Stimulated activated CD4-positive, alpha-beta T cell treated with anti-CD3 and anti-CD28 coated beads, Interleukin-15, amount 100 ng/mL, for 48 hours (primary cell): ENCODE measurements around the gene RPS6KA5.
"Not testable (repeated sequence)": the region's sequence is repeated elsewhere in the genome, so short reads cannot be mapped to it uniquely, and the experiment has no call there.

Experiments used
- DNase-seq, 2 donors: peaks; one replicate each; pipeline ENCODE4 v3.0.0-alpha.2; 2020; ENCODE audit warnings: low read depth in 2 of 2

The RPS6KA5 gene

DNA sequence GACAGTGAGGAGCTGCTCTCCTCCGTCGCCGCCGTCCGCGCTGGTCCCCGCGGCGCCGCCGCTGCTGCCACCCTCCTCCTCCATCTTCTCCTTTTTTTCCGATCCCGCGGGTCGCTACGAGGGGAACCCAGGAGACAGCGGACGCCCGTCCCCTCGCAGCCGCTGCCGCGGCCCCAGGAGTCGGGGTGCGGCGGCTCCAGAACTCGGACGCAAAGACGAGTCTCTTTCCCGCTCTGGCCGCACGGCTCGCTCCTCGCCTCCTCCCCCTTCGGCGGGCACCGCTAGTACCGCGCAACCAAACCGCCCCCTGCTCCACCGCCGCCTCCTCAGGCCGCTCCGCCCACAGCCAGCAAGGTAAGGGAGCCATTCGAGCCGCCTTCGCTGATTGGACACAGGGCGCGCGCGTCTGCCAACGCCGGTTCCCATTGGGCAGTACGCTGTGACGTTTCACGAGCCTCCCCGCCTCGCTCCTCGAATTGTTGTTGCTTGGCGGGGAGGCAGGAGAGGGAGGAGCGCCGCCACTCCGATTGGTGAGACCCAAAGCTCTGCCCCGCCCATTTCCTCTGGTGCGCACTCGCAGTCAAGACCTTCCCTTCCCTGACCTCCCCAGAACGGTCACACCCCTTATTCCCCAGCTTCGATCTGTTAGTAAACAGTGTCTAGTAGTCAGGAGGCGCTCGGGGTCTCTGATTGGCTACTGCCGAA lies at the start of gene RPS6KA5:
RPS6KA5 (minus strand) TSS at position 291 of the 705 bp plus-strand sequence; CDS start at position 84, 207 bp downstream.
- peak; percentile 100 for DNase-seq

DNA sequence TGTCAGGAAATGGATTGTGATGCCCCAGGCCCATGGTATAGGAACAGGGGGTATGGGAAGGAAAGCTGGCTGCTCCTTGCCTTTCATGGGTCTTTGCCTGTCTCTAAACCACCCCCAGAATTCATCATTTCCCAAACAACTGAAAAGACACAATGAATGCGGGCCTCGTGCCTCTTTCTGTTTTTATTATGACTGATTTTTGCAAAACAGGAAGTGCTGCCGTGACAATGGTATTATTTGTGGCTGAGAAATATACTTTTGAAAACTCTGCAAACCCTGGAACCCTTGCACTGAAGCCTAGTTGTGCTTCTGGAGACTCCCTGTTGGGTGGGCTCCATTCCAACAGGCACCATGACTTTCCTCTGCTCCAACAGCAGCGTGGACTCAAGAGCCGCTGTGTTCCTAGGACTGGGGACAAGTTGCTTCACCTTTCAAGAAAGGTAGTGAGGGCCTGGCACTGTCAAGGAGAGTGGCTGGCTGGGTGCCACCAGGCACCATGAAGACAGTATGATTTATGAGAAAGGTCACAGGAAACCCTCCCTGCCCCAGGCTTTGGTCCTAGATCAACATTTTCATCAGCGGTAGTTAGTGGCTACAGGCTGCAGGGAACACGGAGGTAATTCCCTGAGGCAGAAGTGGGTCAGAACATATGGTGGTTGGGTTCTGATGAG lies 48.6 kb upstream of the RPS6KA5 start:
- no peak for DNase-seq

DNA sequence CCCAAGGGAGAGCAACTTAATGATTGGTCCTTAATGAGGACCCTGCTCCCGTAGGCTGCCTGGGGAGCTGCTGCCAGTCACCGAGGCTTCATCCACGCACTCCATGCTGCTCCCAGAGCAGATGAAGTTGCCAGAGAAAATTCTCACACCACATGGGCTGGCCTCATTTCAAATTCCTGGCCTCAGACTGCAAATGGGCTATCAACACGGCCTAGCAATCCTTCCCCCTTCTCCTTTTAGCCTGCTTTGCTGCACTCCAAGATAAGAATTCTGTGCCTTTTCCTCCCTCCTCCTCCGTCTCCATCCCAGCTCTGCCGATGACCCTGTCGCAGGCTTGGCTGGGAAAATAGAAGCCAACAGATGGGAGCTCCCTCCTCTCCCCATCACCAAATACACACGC lies 42.7 kb upstream of the RPS6KA5 start:
- DNase-seq: no peak

DNA sequence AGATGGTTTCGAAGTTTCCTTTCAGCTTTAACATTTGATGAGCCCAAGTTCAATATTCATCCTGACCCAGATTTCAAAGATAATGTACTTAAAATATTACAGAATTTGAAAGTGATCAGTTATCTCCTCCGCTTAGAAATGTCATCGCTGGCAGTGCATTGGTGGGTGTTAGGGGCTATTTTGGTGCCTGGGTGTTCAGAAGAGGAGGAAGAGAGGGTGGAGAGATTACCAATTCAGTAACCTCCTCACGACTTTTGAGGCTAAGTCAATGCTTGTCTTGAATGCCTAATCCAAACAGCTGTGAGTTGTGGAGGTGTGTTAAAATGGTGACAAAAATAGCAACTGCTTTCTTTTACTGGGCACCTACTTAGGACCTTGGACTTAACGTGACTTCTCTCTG lies 39.7 kb upstream of the RPS6KA5 start:
- no peak for DNase-seq

DNA sequence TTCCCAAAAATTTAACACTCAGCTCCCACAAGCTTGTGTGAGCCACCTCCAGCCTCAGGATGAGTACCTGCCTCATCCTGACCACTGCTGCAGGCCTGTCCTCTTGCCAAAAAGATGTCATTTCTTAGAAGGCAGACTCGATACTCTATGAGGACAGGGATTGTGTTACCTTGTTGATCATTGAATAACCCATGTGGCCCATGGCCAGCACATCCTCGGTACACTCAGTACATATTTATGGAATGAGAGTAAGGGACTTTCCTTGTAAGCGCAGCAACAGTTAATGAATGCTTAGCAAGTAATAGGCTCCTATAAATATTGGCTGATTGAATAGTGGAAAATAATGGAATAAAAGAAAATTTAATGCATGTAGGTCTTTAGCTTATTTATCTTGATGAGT lies 38.1 kb upstream of the RPS6KA5 start:
- DNase-seq: no peak

DNA sequence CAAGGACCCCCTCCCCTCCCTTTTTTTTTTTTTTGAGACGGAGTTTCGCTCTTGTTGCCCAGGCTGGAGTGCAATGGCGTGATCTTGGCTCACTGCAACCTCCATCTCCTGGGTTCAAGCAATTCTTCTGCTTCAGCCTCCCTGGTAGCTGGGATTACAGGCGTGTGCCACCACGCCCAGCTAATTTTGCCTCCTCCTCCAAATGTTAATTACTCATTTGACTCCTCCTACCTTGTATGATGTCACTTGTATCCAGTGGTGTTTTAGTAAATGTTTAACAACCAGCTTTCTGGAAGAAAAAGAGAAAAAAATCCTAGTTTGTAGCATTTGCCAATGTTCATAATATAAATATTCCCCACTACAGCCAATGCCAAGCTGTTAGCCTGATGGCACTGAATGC lies 37.2 kb upstream of the RPS6KA5 start:
- DNase-seq: not testable (repeated sequence)

DNA sequence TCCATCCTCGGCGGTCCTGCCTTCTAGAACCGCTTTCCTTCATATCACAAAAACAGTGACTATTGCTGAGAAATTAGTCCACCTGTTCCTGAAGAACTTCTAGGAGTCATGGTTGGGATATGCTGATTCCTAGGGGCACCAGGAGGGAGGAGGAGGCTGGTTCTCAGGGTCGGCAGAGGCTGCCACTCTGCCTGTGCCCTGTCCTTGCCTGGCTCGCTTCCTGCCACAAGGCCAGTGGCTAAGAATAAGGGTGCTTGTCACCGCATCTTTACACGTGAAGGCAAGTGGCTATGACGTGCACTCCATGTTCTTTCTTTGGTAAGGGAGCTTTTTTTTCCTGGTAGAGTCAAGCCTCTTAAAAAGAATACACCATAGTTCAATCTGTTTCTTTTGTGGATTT lies 34.7 kb upstream of the RPS6KA5 start:
- DNase-seq: no peak

DNA sequence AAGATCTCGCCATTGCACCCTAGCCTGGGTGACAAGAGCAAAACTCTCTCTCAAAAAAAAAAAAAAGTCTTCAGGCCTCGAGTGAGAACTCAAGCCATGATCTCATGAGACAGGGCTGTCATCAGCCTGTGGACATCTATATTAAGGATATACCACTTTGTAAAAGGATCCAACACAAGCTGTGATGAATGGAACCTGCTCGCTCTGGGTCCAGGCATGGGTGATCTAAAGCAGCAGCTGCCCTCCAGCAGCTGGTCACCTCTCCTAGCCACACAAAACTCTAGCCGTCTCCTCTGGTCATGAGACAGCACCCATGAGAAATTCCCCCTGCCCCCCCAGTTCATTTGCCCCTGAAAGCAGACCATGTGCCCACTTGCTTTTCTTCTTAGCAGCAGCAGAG lies 34.3 kb upstream of the RPS6KA5 start:
- no peak for DNase-seq

DNA sequence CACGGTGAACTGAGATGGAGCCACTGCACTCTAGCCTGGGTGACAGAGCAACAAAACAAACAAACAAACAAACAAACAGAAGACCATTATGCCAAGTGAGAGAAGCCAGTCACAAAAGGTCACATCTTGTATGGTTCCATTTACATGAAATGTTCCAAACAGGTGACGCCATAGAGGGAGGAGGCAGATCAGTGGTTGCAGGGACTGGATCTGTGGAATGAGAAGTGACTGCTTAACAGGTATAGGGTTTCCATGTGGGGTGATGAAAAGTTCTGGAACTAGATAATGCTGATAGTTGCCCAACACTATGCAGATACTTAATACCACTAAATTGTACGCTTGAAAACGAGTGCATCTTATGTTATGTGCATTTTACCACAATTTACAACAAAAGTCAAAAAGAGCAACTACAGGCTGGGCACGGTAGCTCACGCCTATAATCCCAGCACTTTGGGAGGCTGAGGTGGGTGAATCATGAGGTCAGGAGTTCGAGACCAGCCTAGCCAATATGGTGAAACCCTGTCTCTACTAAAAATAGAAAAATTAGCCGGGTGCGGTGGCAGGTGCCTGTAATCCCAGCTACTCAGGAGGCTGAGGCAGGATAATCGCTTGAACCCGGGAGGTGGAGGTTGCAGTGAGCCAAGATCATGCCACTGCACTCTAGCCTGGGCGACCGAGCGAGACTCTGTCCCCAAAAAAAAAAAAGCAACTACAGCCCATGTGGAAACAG lies 33.5 kb upstream of the RPS6KA5 start:
- DNase-seq: not testable (repeated sequence)

DNA sequence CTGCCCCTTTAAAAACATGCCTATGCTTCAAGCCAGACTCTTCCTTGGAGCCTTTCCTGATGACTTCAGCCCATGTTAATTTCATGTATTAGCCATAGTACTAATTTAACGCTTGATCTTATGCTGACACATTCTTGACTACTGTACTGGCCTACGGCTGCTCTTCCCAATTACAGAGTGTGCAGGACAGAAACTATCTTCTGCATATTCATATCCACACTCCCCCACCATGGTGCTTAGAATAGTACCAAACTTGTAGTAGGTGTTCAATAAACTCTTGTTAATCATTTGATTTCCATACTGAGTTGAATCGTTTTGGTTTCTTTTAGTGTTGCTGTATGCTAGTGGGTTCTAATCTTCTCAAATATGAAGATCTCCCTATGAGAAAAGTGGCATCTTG lies 31.6 kb upstream of the RPS6KA5 start:
- no peak for DNase-seq

DNA sequence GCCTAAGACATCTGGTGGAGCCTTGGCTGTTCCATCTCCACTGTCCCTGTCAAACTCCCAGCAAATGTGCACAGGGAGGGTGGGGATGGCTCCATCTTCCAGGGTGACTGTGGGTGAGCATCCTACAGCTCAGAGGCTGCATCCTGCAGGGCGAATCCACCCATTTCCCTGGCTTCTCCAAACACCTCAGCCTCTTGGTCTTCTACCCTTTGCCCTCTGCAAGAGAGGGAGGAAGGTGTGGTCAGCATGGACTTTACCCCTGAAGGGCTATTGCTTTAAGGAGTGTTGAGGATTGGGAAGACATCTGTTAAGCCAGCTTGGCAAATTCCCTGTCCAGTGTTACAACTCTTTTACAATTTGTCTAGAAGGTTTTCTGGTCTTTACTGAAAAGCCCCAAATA lies 30.3 kb upstream of the RPS6KA5 start:
- no peak for DNase-seq

DNA sequence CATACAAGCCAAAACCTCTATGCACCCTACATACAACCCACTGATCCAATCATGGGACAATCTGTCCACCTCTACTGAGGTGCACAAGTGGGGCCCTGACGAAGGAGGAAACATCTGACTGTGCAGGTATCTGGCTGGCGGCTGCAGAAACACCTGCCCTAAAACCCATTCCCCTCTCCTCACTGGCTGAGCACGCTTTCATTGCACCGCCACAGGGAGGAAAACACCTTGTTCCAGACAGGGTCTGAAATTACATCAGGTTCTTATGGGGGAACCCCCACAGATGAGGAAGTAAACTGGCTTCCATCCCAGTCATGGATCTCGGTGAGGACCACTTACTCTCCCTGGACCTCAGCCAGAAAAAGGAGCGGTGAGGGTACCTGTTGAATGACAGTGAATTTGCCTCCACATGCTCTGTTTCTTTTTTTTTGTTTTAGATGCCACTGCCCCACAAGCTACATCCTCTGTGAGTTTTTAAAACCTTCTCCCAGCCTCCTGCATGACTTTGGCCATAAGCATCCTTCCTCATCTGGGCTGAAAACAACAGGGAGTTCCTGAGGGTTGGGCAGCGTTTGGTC lies 29.6 kb upstream of the RPS6KA5 start:
- DNase-seq: no peak

DNA sequence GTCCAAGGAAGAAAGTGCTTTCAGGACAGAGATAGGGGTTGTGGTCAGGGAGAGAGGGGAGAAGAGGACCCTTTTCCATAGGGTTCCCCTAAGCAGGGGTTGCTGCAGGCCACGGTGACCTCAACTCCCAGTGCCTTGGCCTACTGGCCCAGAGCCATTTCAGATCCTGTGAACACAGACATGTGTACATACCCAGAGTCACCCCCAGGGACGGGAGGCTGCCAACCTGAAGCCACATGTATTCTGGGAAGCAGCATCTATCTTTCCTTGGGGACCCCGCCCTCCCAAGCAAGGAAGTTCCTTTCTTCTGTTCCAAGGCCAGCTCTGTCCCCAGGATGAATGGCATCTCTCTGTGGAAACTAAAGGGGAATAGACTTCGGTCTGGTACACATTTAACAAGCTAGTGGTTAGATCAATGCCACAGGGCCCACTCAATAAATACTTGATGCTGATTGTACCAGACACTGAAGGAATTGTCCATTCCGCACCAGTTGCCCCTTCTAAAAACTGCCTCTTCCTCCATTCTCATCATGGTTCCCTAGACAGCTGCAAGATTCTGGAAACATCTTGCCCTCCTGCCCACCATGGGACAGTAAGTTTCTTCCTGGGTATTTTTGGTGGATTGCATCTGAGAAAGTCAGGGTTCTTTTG lies 28.3 kb upstream of the RPS6KA5 start:
- DNase-seq: no peak

DNA sequence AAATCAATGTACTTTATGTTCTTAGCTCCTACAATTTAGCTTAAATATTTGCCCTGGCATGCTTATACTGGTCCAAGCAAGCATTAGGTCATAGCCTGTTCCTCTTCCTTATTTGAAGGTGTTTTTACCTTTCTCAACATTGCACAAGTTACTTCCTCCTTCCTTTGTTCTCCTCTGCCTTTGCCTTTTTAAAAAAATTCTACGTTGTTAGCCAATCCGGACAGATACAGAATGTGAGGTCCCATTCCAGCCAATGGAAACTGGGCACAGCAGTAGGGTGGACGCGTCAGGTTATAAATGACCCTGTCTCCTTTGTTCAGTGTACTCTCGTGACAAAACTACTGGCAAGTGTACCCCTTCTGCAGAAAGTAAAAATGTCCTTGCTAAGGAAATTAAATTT lies 27.0 kb upstream of the RPS6KA5 start:
- not testable (repeated sequence) for DNase-seq

DNA sequence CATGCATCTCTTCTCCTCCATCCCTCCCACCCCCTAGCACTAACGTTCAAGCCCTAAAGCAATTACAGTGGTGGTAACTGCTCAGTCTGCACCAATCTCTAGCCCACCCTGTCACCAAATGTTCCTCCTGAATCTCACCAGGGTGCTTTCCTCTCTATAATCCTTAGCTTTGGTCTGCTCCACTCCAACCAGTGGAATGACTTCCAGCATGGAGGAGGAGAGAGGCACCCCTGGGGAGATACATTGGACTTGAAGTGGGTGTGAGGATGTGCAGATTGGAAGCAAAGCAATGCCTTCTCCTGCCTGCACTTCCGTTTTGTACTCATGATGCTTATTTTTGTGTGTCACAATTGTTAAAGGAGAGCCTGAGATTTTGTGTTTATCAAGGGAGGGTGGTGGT lies 24.1 kb upstream of the RPS6KA5 start:
- no peak for DNase-seq

DNA sequence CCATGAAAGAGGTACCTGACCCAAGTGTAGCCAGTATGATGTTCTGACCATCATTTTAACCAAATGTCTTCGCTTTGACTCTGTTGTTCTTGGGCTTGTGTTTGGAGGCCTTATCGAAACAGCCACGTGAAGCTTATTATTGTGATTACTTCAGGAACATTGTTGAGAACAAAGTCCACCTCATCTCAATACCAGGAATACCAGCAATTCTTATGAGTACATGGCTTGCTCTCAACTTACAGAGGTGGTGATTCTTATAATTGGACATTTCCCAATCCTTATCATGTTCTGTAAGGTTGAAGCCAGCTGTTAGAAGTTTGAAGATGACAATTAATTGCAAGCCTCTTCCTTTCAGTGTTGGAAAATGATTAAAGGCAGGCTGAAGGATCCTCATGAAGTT lies 21.8 kb upstream of the RPS6KA5 start:
- DNase-seq: no peak

DNA sequence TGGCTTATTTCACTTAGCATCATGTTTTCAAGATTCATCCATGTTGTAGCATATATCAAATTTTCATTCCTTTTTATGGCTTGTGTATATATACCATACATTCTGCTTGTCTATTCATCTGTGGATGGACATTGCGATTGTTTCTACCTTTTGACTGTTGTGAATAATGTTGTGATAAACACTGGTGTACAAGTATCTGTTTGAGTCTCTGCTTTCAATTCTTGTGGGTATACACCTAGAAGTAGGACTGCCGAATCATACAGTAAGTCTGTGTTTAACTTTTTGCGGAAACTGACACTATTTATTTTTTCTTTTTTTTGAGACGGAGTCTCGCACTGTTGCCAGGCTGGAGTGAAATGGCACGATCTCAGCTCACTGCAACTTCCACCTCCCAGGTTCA lies 19.6 kb upstream of the RPS6KA5 start:
- no peak for DNase-seq

DNA sequence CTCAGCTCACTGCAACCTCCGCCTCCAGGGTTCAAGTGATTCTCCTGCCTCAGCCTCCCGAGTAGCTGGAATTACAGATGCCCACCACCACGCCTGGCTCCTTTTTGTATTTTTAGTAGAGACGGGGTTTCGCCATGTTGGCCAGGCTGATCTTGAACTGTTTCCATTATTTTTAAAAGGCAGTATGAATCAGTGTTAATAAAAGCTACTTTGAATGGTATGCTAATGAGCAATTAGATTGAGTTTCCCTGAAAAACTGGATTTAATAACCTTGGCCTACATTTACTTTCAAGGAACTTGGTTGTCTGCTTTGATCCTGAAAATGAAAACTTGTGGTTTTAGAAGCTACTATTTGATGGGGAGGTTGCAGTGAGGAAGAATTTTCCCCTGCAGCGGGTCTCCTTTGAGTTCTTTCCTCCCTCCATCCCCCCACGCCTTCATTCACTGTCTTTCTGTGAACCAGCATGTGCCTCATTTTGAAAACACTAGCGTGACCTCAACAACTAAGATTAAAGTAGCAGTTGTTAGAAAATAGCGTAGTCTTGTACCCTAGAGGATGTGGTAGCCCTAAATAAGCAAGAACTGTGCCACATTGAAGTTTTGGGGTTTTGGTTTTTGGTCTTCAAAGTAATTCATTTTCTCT lies 17.8 kb upstream of the RPS6KA5 start:
- peak; percentile 33 to 49 for DNase-seq

DNA sequence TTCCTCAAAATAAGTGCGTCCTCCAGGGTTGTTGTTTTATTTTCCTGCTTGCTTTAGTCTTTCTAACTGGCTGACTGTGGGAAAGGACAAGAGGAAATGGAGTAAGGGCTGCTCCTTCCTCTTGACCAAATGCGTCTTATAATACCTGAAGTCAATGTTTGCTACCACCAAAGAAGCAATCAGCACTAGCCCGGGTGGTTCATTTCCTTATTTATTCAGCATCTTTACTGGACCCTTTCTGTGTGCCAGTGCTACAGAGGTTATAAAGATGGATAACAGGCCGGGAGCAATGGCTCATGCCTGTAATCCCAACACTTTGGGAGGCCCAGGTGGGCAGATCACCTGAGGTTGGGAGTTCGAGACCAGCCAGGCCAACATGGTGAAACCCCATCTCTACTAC lies 15.1 kb upstream of the RPS6KA5 start:
- DNase-seq: no peak

DNA sequence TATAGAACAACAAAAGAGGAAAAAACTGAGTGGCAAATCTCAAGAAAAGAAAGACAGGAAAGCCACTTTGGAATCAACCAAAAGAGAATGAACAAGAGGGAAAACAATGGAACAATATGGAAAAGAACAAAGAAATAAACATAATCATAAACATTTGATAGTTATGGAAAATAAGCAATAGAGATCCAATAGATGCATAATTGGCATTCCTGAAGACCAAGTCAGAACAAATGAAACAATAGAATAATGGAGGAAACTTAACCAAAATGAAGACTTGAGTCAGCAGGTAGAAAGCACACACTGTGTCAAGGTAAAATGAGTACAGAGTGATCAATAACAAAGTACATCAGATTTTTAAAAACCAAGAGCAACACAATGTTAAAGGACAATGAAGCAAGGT lies 10.1 kb upstream of the RPS6KA5 start:
- no peak for DNase-seq

DNA sequence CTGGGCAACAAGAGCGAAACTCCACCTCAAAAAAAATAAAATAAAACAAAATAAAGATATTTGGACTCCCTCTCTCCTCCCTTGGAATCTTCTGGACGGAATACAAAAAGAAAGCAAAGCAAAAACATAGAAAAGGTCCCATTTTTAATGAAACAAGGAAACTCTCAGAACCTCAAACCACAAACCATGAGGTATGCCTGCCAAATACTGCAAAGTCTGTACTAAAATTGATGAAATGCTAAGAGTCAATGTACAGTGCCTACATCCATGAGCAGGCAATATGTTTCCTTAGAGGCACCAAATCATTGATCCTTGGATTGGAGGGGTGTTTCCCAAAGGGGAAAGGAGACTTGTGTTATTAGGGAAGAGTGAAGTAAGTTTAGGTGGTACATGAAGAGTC lies 8.2 kb upstream of the RPS6KA5 start:
- DNase-seq: no peak

DNA sequence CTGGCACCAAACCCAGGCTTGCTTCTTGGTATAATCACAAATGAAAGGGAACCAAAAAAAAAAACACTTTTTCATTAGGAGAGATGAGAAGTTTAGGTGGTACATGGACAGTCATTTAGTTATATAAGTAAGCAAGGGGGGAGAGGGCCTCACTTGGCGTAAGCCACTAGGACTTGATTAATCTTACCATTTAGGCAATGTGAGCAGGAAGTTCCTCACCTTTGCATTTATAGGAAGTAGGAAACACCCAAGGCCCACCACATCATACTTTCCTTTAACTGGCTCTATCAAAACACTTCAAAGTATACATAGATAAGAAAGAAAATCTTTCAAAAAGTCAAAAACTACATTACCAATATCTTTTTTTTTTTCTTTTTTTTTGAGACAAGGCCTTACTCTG lies 6.7 kb upstream of the RPS6KA5 start:
- DNase-seq: no peak
